ENCODE results near the gene DCLK2. TPM values are rescaled to one million over a fixed set of nuclear protein-coding genes. Genes with fewer than 3 reads are reported as not detected.

DCLK2 gene
- total and polyA plus RNA-seq, 2 of the 13 experiments (the other 11 are each of a cell fraction or from before 2014, with no cell fraction given), result not detected

GRCh38 chr4:150264595-150265161 is 186.4 kb downstream of the DCLK2 start (continued):
- TF ChIP-seq TFAP4 (IDR thresholded peaks at IDR 0.05; ENCODE audit: borderline replicate concordance, low read depth) (peak; percentile 38), KDM4B (CRISPR knock-in tag; IDR thresholded peaks at IDR 0.05) (no peak), FOSL2 (CRISPR knock-in tag; IDR thresholded peaks at IDR 0.05) (0 out of 2 replicates have a peak, but pooled peaks have one; percentile 28), SATB2 (CRISPR knock-in tag; IDR thresholded peaks at IDR 0.05) (no peak), SKI (IDR thresholded peaks at IDR 0.05; ENCODE audit: partially characterized antibody) (no peak), SP5 (CRISPR knock-in tag; IDR thresholded peaks at IDR 0.05; ENCODE audit: borderline replicate concordance, low read depth) (peak; percentile 68; the same call in 1 of the 2 replicates), ZNF552 (CRISPR knock-in tag; IDR thresholded peaks at IDR 0.05; ENCODE audit: borderline replicate concordance) (no peak), MED1 (CRISPR knock-in tag; IDR thresholded peaks at IDR 0.05) (peak; percentile 27; the same call in 1 of the 2 replicates), ASH2L (IDR thresholded peaks at IDR 0.05; ENCODE audit: insufficient read length, low read depth, low read length) (peak; percentile 89), MEF2D (CRISPR knock-in tag; IDR thresholded peaks at IDR 0.05) (0 out of 2 replicates have a peak, but pooled peaks have one; percentile 39), XBP1 (CRISPR knock-in tag; IDR thresholded peaks at IDR 0.05) (no peak), ZNF274 (CRISPR knock-in tag; IDR thresholded peaks at IDR 0.05) (no peak), CREM (IDR thresholded peaks at IDR 0.05) (peak; percentile 22; the same call in 1 of the 2 replicates), CREM (CRISPR knock-in tag; IDR thresholded peaks at IDR 0.05) (no peak), DBP (CRISPR knock-in tag; IDR thresholded peaks at IDR 0.05; ENCODE audit: not compliant biosample characterization) (no peak), ZNF740 (CRISPR knock-in tag; IDR thresholded peaks at IDR 0.05) (no peak), THAP11 (CRISPR knock-in tag; IDR thresholded peaks at IDR 0.05) (peak; percentile 12; the same call in 1 of the 2 replicates)
- TF ChIP-seq, protein P1, sequence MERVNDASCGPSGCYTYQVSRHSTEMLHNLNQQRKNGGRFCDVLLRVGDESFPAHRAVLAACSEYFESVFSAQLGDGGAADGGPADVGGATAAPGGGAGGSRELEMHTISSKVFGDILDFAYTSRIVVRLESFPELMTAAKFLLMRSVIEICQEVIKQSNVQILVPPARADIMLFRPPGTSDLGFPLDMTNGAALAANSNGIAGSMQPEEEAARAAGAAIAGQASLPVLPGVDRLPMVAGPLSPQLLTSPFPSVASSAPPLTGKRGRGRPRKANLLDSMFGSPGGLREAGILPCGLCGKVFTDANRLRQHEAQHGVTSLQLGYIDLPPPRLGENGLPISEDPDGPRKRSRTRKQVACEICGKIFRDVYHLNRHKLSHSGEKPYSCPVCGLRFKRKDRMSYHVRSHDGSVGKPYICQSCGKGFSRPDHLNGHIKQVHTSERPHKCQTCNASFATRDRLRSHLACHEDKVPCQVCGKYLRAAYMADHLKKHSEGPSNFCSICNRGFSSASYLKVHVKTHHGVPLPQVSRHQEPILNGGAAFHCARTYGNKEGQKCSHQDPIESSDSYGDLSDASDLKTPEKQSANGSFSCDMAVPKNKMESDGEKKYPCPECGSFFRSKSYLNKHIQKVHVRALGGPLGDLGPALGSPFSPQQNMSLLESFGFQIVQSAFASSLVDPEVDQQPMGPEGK (CRISPR knock-in tag; IDR thresholded peaks at IDR 0.05), result peak; percentile 92
